ENCODE results near the gene DYNLL2. TPM values are rescaled to one million over a fixed set of nuclear protein-coding genes. Genes with fewer than 3 reads are reported as not detected.
"Not testable (repeated sequence)": the region's sequence is repeated elsewhere in the genome, so short reads cannot be mapped to it uniquely, and the experiment has no call there.

Gene DYNLL2
- polyA plus RNA-seq, 1 donor (not counting 4 experiments of a cell fraction or from before 2014, with no cell fraction given) = 21.5 TPM

GRCh38 chr17:58097384-58098088 lies 14.3 kb downstream of the DYNLL2 start:
- H3K4me3 ChIP-seq (ENCODE audit: control insufficient read depth in 2 of 3, extremely low read depth in 1 of 3, insufficient read depth in 2 of 3, low read depth in 1 of 3, low read length in 3 of 3) = no peak overlapping the region
- H3K9ac ChIP-seq (ENCODE audit: control insufficient read depth, extremely low read depth, insufficient read depth, low read length) = no peak overlapping the region
- no peak overlapping the region for H3K27ac ChIP-seq (ENCODE audit: control insufficient read depth, insufficient read depth, low read length)
- no peak overlapping the region for H2AFZ ChIP-seq (ENCODE audit: control insufficient read depth, low read length)
- peaks cover 2 to 4% of the 10 kb centered on the region in 2 experiments for H3K36me3 ChIP-seq (ENCODE audit: control insufficient read depth in 2 of 2, extremely low read depth in 1 of 2, insufficient read depth in 2 of 2, low read length in 2 of 2)
- H3K9me1 ChIP-seq (ENCODE audit: control insufficient read depth, extremely low read depth, insufficient read depth, low read length) = peaks cover 1% of the 10 kb centered on the region
- no peaks in the 10 kb centered on the region for H4K20me1 ChIP-seq (ENCODE audit: control insufficient read depth, extremely low read depth, insufficient read depth, low read length)
- FAIRE-seq (no peak), DNase-seq (ENCODE audit: low read depth, low spot score) (no peak)
- H3K4me1 ChIP-seq (ENCODE audit: control insufficient read depth, extremely low read depth, insufficient read depth, low read length) = peaks cover 6% of the 10 kb centered on the region
- H3K9me3 ChIP-seq (ENCODE audit: control insufficient read depth, low read depth, low read length) = no peaks in the 10 kb centered on the region
- no peaks in the 10 kb centered on the region for H3K27me3 ChIP-seq (ENCODE audit: control insufficient read depth, extremely low read depth, insufficient read depth, low read length)
- dilution Hi-C loops (cut with MboI; ENCODE audit: extremely low pct_ligation_motif_present, low sequenced_read_pairs) = no loop called here
- no peak for TF ChIP-seq EZH2 (IDR thresholded peaks at IDR 0.05; ENCODE audit: low read length)
- TF ChIP-seq CTCF (optimal IDR thresholded peaks at IDR 0.05 in 1 of 3, IDR thresholded peaks at IDR 0.05 in 1 of 3, conservative IDR thresholded peaks at IDR 0.05 in 1 of 3; ENCODE audit: extremely low read depth in 1 of 3, insufficient read depth in 2 of 3, low read length in 3 of 3) = no peak
- no peaks in the 10 kb centered on the region for H3K79me2 ChIP-seq (ENCODE audit: control insufficient read depth, insufficient read depth, low read length)
- no peak overlapping the region for H3K4me2 ChIP-seq (ENCODE audit: control insufficient read depth, extremely low read depth, insufficient read depth, low read depth, low read length)

GRCh38 chr17:58100506-58100905 lies 17.3 kb downstream of the DYNLL2 start:
- FAIRE-seq (no peak), DNase-seq (ENCODE audit: low read depth, low spot score) (no peak)
- Histone ChIP-seq H3K9me1 (ENCODE audit: control insufficient read depth, extremely low read depth, insufficient read depth, low read length) (no peaks in the 10 kb centered on the region), H3K4me1 (ENCODE audit: control insufficient read depth, extremely low read depth, insufficient read depth, low read length) (no peaks in the 10 kb centered on the region), H3K9me3 (ENCODE audit: control insufficient read depth, low read depth, low read length) (no peaks in the 10 kb centered on the region), H3K27ac (ENCODE audit: control insufficient read depth, insufficient read depth, low read length) (no peak overlapping the region), H3K27me3 (ENCODE audit: control insufficient read depth, extremely low read depth, insufficient read depth, low read length) (no peaks in the 10 kb centered on the region), H2AFZ (ENCODE audit: control insufficient read depth, low read length) (no peak overlapping the region), H3K36me3 (ENCODE audit: control insufficient read depth in 2 of 2, extremely low read depth in 1 of 2, insufficient read depth in 2 of 2, low read length in 2 of 2) (no peaks in the 10 kb centered on the region), H4K20me1 (ENCODE audit: control insufficient read depth, extremely low read depth, insufficient read depth, low read length) (no peaks in the 10 kb centered on the region), H3K4me2 (ENCODE audit: control insufficient read depth, extremely low read depth, insufficient read depth, low read depth, low read length) (no peak overlapping the region), H3K9ac (ENCODE audit: control insufficient read depth, extremely low read depth, insufficient read depth, low read length) (no peak overlapping the region), H3K4me3 (ENCODE audit: control insufficient read depth in 2 of 3, extremely low read depth in 1 of 3, insufficient read depth in 2 of 3, low read depth in 1 of 3, low read length in 3 of 3) (no peak overlapping the region), H3K79me2 (ENCODE audit: control insufficient read depth, insufficient read depth, low read length) (no peaks in the 10 kb centered on the region)
- dilution Hi-C loops (cut with MboI; ENCODE audit: extremely low pct_ligation_motif_present, low sequenced_read_pairs) = no loop called here
- TF ChIP-seq CTCF (optimal IDR thresholded peaks at IDR 0.05 in 1 of 3, IDR thresholded peaks at IDR 0.05 in 1 of 3, conservative IDR thresholded peaks at IDR 0.05 in 1 of 3; ENCODE audit: extremely low read depth in 1 of 3, insufficient read depth in 2 of 3, low read length in 3 of 3) (no peak), EZH2 (IDR thresholded peaks at IDR 0.05; ENCODE audit: low read length) (no peak)

GRCh38 chr17:58101898-58102297 lies 18.7 kb downstream of the DYNLL2 start:
- H3K36me3 ChIP-seq (ENCODE audit: control insufficient read depth in 2 of 2, extremely low read depth in 1 of 2, insufficient read depth in 2 of 2, low read length in 2 of 2); H3K27ac ChIP-seq (ENCODE audit: control insufficient read depth, insufficient read depth, low read length); H2AFZ ChIP-seq (ENCODE audit: control insufficient read depth, low read length); H3K9ac ChIP-seq (ENCODE audit: control insufficient read depth, extremely low read depth, insufficient read depth, low read length); H3K4me3 ChIP-seq (ENCODE audit: control insufficient read depth in 2 of 3, extremely low read depth in 1 of 3, insufficient read depth in 2 of 3, low read depth in 1 of 3, low read length in 3 of 3); H3K4me1 ChIP-seq (ENCODE audit: control insufficient read depth, extremely low read depth, insufficient read depth, low read length); H3K9me1 ChIP-seq (ENCODE audit: control insufficient read depth, extremely low read depth, insufficient read depth, low read length); H3K79me2 ChIP-seq (ENCODE audit: control insufficient read depth, insufficient read depth, low read length); H3K9me3 ChIP-seq (ENCODE audit: control insufficient read depth, low read depth, low read length); H3K4me2 ChIP-seq (ENCODE audit: control insufficient read depth, extremely low read depth, insufficient read depth, low read depth, low read length); H3K27me3 ChIP-seq (ENCODE audit: control insufficient read depth, extremely low read depth, insufficient read depth, low read length); FAIRE-seq; dilution Hi-C loops (cut with MboI; ENCODE audit: extremely low pct_ligation_motif_present, low sequenced_read_pairs); DNase-seq (ENCODE audit: low read depth, low spot score); H4K20me1 ChIP-seq (ENCODE audit: control insufficient read depth, extremely low read depth, insufficient read depth, low read length): not testable (repeated sequence)

All from keratinocyte (primary cell).